K562 (cell line): ENCODE results near the gene HBM. TPM values are rescaled to one million over a fixed set of nuclear protein-coding genes. Genes with fewer than 3 reads are reported as not detected.
A peak's percentile ranks its signal among the peaks of the same experiment; 100 is the strongest.

ENCODE experiments used
- MGA ChIP-seq: fragments of 450-650 bp; IDR thresholded peaks from 2 replicates; pipeline ENCODE4 v1.6.1; 2016; ENCODE audit warnings: mild to moderate bottlenecking, moderate library complexity
- polyA plus RNA-seq, 8 experiments: library from polyadenylated mRNA; depleted of rRNA in 4 of 8; stranded (reverse) in 5 of 8; unstranded in 3 of 8; fragments of >200 nt; fragmentation: Nextera tagmentation in 2 of 8; fragmentation: Illumina TruSeq in 1 of 8; extraction: Ambion mirVana in 2 of 8; extraction: Trizol in 1 of 8; gene quantifications; 2 replicates each; pipeline versions ENCODE4 v1.2.1 to v1.2.3, GENCODE V29; 2011 to 2014; ENCODE audit warnings: inconsistent platforms in 1 of 8, missing spikeins in 1 of 8
- total RNA-seq, 7 experiments: library from RNA; depleted of rRNA in 6 of 7; stranded (reverse); fragments of >200 nt in 6 of 7; fragmentation: Illumina TruSeq in 2 of 7; extraction: Trizol in 2 of 7; gene quantifications; 2 replicates each; pipeline versions ENCODE4 v1.2.1 to v1.2.3, GENCODE V29; 2011 to 2021; ENCODE audit warnings: low replicate concordance in 1 of 7

The HBM gene
- total and polyA plus RNA-seq, 9 of the 15 experiments (the other 6 are each of a cell fraction or from before 2014, with no cell fraction given), result not detected

GRCh38 chr16:164827-165538 lies 795 bp upstream of the HBM start (continued):
- TF ChIP-seq MGA, result peak; percentile 37; the same call in 1 of the 2 replicates
